Measurements from ENCODE around the gene GLMP. TPM values are rescaled to one million over a fixed set of nuclear protein-coding genes. Genes with fewer than 3 reads are reported as not detected.

The GLMP gene
- total and polyA plus RNA-seq, 2 of the 13 experiments (the other 11 are each of a cell fraction or from before 2014, with no cell fraction given) = 44.6 to 75.8 TPM

- Histone ChIP-seq H3K9ac (ENCODE audit: insufficient read depth, low read depth, low read length) (no peak overlapping the region), H3K4me1 (ENCODE audit: insufficient read depth, low read length) (peaks cover 34% of the 10 kb centered on the region), H3K27ac (ENCODE audit: extremely low read length, insufficient read depth, low read length) (no peak overlapping the region), H3K9me3 (ENCODE audit: low read length) (no peaks in the 10 kb centered on the region), H4K20me1 (ENCODE audit: insufficient read depth, low read length) (no peaks in the 10 kb centered on the region), H2AFZ (ENCODE audit: low read length) (no peak overlapping the region), H3K79me2 (ENCODE audit: insufficient read depth, low read length) (no peaks in the 10 kb centered on the region), H3K27me3 (ENCODE audit: control insufficient read depth in 1 of 2, insufficient read depth in 2 of 2, low read length in 2 of 2) (no peaks in the 10 kb centered on the region), H3K4me2 (ENCODE audit: low read depth, low read length) (no peak overlapping the region), H3K36me3 (replicated peaks in 1 of 2; ENCODE audit: control insufficient read depth in 1 of 2, insufficient read depth in 2 of 2, low read length in 2 of 2) (peaks cover 3 to 4% of the 10 kb centered on the region in 2 experiments; a peak in 3 of 5 replicates), H3K4me3 (replicated peaks in 1 of 3; ENCODE audit: insufficient read depth in 1 of 3, low read depth in 2 of 3, low read length in 3 of 3) (no peak overlapping the region)
- intact Hi-C loops (cut with micrococcal nuclease; ENCODE audit: unreplicated experiment) = no loop called here
- ChIA-PET POLR2A (no interaction called here), CTCF (ENCODE audit: low intra/inter-chr PET ratio, low total read pairs) (no interaction called here)
- FAIRE-seq (no peak), DNase-seq (ENCODE audit: low spot score) (no peak), ATAC-seq (no peak)
- TF ChIP-seq, protein P1, sequence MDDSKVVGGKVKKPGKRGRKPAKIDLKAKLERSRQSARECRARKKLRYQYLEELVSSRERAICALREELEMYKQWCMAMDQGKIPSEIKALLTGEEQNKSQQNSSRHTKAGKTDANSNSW (CRISPR knock-in tag; IDR thresholded peaks at IDR 0.05; ENCODE audit: borderline replicate concordance) = no peak
- TF ChIP-seq ZSCAN25 (CRISPR knock-in tag; IDR thresholded peaks at IDR 0.05) = no peak
- TF ChIP-seq TRIM22 (IDR thresholded peaks at IDR 0.05) = no peak
- no peak for TF ChIP-seq NR3C1 (CRISPR knock-in tag; IDR thresholded peaks at IDR 0.05)
- TF ChIP-seq, protein P2, sequence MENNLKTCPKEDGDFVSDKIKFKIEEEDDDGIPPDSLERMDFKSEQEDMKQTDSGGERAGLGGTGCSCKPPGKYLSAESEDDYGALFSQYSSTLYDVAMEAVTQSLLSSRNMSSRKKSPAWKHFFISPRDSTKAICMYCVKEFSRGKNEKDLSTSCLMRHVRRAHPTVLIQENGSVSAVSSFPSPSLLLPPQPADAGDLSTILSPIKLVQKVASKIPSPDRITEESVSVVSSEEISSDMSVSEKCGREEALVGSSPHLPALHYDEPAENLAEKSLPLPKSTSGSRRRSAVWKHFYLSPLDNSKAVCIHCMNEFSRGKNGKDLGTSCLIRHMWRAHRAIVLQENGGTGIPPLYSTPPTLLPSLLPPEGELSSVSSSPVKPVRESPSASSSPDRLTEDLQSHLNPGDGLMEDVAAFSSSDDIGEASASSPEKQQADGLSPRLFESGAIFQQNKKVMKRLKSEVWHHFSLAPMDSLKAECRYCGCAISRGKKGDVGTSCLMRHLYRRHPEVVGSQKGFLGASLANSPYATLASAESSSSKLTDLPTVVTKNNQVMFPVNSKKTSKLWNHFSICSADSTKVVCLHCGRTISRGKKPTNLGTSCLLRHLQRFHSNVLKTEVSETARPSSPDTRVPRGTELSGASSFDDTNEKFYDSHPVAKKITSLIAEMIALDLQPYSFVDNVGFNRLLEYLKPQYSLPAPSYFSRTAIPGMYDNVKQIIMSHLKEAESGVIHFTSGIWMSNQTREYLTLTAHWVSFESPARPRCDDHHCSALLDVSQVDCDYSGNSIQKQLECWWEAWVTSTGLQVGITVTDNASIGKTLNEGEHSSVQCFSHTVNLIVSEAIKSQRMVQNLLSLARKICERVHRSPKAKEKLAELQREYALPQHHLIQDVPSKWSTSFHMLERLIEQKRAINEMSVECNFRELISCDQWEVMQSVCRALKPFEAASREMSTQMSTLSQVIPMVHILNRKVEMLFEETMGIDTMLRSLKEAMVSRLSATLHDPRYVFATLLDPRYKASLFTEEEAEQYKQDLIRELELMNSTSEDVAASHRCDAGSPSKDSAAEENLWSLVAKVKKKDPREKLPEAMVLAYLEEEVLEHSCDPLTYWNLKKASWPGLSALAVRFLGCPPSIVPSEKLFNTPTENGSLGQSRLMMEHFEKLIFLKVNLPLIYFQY (CRISPR knock-in tag; IDR thresholded peaks at IDR 0.05; ENCODE audit: borderline replicate concordance) = no peak
- 96% methylated on average over 17 of the region's 17 CpGs for WGBS (ENCODE audit: low lambda C conversion rate)
- BruUV-seq (replicated peaks) = no TSS peak
- in situ Hi-C loops (cut with HindIII; ENCODE audit: extremely low pct_ligation_motif_present, low pct_unique_long_range_greater_than_20kb) = no loop called here
These were observed 50.8 kb downstream of the GLMP start for GRCh38 chr1:156244712-156245111.
